ENCODE data around the gene HTR1E. TPM values are rescaled to one million over a fixed set of nuclear protein-coding genes. Genes with fewer than 3 reads are reported as not detected.

The HTR1E gene
- total and polyA plus RNA-seq, 2 of the 8 experiments (the other 6 are each of a cell fraction or from before 2014, with no cell fraction given), result 0.09 TPM; not detected in 1

DNA sequence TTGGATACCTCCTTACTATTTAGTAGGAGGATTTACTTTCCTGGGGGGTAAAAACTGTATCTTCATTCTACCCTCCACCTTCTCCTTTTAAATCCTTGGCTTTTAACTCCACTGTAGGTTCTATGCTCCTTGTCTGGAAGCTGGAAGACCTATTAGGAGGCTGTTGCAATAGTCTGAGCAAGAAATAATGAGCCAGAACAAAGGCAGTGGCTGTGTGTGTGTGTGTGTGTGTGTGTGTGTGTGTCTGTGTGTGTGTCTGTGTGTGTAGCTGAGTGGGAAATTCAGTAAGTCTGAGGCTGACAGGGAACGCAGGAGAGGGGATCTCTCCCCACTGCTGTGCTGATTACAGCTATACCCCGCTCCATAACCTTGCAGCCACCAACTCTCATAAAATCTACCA lies 35.8 kb downstream of the HTR1E start:
- Histone ChIP-seq H3K36me3 (ENCODE audit: control insufficient read depth in 2 of 4, insufficient read depth in 4 of 4, low read length in 3 of 4) (no peaks in the 10 kb centered on the region), H2BK20ac (ENCODE audit: low read length) (no peak overlapping the region), H3K79me1 (ENCODE audit: low read depth, low read length) (no peaks in the 10 kb centered on the region), H4K91ac (replicated peaks; ENCODE audit: insufficient read length, low read length) (no peak overlapping the region), H4K20me1 (replicated peaks in 1 of 2; ENCODE audit: control insufficient read depth in 1 of 2, insufficient read depth in 2 of 2, low read length in 2 of 2) (no peaks in the 10 kb centered on the region), H2AFZ (ENCODE audit: low read length) (no peak overlapping the region), H3K27ac (ENCODE audit: low read depth, low read length) (no peak overlapping the region), H3K4ac (replicated peaks; ENCODE audit: insufficient read length, low read depth, low read length) (no peak overlapping the region), H3K4me3 (ENCODE audit: extremely low read depth in 1 of 4, insufficient read depth in 2 of 4, low read depth in 3 of 4, low read length in 4 of 4) (no peak overlapping the region), H3K14ac (ENCODE audit: insufficient read length) (no peak overlapping the region), H3K9me3 (ENCODE audit: insufficient read depth in 2 of 2, low read depth in 1 of 2, low read length in 1 of 2) (no peaks in the 10 kb centered on the region), H3K27me3 (replicated peaks in 1 of 4; ENCODE audit: control insufficient read depth in 3 of 4, extremely low read depth in 1 of 4, insufficient read depth in 3 of 4, low read length in 3 of 4) (no peaks in the 10 kb centered on the region; a peak in 1 of 7 replicates), H3K4me2 (ENCODE audit: insufficient read depth in 1 of 2, low read depth in 2 of 2, low read length in 2 of 2) (no peak overlapping the region), H3K4me1 (replicated peaks in 1 of 4; ENCODE audit: control insufficient read depth in 3 of 4, insufficient read depth in 4 of 4, low read length in 3 of 4) (no peaks in the 10 kb centered on the region), H3K23me2 (ENCODE audit: low read depth, low read length) (no peaks in the 10 kb centered on the region), H4K5ac (ENCODE audit: insufficient read length, low read depth, low read length) (no peak overlapping the region), H3K9ac (replicated peaks in 1 of 4; ENCODE audit: extremely low read depth in 1 of 4, low read depth in 3 of 4, low read length in 3 of 4) (no peak overlapping the region), H2BK15ac (ENCODE audit: low read length) (no peak overlapping the region), H3K79me2 (ENCODE audit: control insufficient read depth in 1 of 2, insufficient read depth in 2 of 2, low read length in 2 of 2) (no peaks in the 10 kb centered on the region), H2BK12ac (ENCODE audit: low read depth, low read length) (no peak overlapping the region), H2BK120ac (replicated peaks; ENCODE audit: low read depth, low read length) (no peak overlapping the region), H2AK5ac (ENCODE audit: low read depth, low read length) (no peak overlapping the region), H3K23ac (ENCODE audit: insufficient read length) (no peak overlapping the region), H3K18ac (ENCODE audit: extremely low read depth, low read length) (no peak overlapping the region), H3K56ac (replicated peaks; ENCODE audit: insufficient read length, low read depth, low read length) (no peak overlapping the region), H2BK5ac (ENCODE audit: low read depth, low read length) (no peak overlapping the region), H4K8ac (ENCODE audit: extremely low read depth, insufficient read depth, low read length) (no peak overlapping the region)
- POLR2A ChIA-PET (ENCODE audit: partially characterized antibody), result no interaction called here
- FAIRE-seq (no peak), DNase-seq (ENCODE audit: low read depth in 1 of 2, low spot score in 2 of 2) (no peak)
- WGBS, 2 experiments (ENCODE audit: extremely low coverage in 1 of 2, insufficient coverage in 1 of 2, insufficient read length in 1 of 2, insufficient replicate concordance in 2 of 2, low coverage in 1 of 2, low lambda C conversion rate in 2 of 2, missing lambda C conversion rate in 1 of 2), result 84% methylated on average over 2 of the region's 2 CpGs; no CpG with 5 or more reads in 1 of the 2 experiments
- CTCF ChIA-PET (ENCODE audit: partially characterized antibody), result interaction anchor here (1.0 to 1.4 kb wide), 2 partner anchors 34 to 114 kb away, joined by 3 read pairs; no protein-coding TSS in a partner anchor
- no peak for TF ChIP-seq SIRT6 (IDR thresholded peaks at IDR 0.05; ENCODE audit: low read length)
- TF ChIP-seq FOSL1 (IDR thresholded peaks at IDR 0.05; ENCODE audit: insufficient read depth, low read depth, low read length), result no peak
